IMR-90 (cell line): Measurements from ENCODE around the gene ATPAF1. TPM values are rescaled to one million over a fixed set of nuclear protein-coding genes. Genes with fewer than 3 reads are reported as not detected.

Experiments used
- ATAC-seq: fragments of 200-7000 bp; cut with Tn5 transposase; 2 replicates; pipeline ENCODE4 v1.9.1; 2020; ENCODE audit warnings: low read depth, mild to moderate bottlenecking, moderate library complexity
- BruUV-seq: library from RNA; stranded (reverse); fragments of 400-500 nt; replicated peaks from 2 replicates; lab custom pipeline; 2021; lab: Mats Ljungman, UMichigan
- CTCF ChIA-PET: fragments of 300-600 bp; formaldehyde crosslinking; extraction: SDS; loops from one replicate; lab custom pipeline; 2021; ENCODE audit warnings: antibody characterized with exemption; lab: Yijun Ruan, JAX
- POLR2A ChIA-PET: fragments of 300-600 bp; sonication (Branson Sonifier 250); formaldehyde crosslinking; loops from one replicate; lab custom pipeline; 2022; ENCODE audit warnings: antibody characterized with exemption; ENCODE audit not compliant: unreplicated experiment; lab: Charles Lee
- DNase-seq: peaks from one replicate; pipeline ENCODE4 v3.0.0; 2013
- H2AFZ ChIP-seq: replicated peaks from 2 replicates; pipeline ENCODE3; 2013; ENCODE audit warnings: low read length, mild to moderate bottlenecking; ENCODE audit not compliant: poor library complexity
- H2AK5ac ChIP-seq: 2 replicates; pipeline ENCODE4 v1.6.1; 2013; ENCODE audit warnings: low read depth, low read length, inconsistent platforms
- H2AK9ac ChIP-seq: replicated peaks from 2 replicates; pipeline ENCODE3; 2013; ENCODE audit warnings: mild to moderate bottlenecking, low read depth, low read length, moderate library complexity; ENCODE audit not compliant: poor library complexity
- H2BK120ac ChIP-seq: 2 replicates; pipeline ENCODE4 v1.6.1; 2013; ENCODE audit warnings: low read depth, low read length, inconsistent platforms
- H2BK15ac ChIP-seq: 3 replicates; pipeline ENCODE4 v1.6.1; 2013; ENCODE audit warnings: low read depth, low read length, inconsistent platforms
- H2BK20ac ChIP-seq: 2 replicates; pipeline ENCODE4 v1.6.1; 2013; ENCODE audit warnings: low read depth, mild to moderate bottlenecking, inconsistent platforms, low read length, moderate library complexity
- H2BK5ac ChIP-seq: 2 replicates; pipeline ENCODE4 v1.6.1; 2013; ENCODE audit warnings: mild to moderate bottlenecking, low read depth, low read length, inconsistent platforms; ENCODE audit not compliant: poor library complexity, severe bottlenecking
- H3K14ac ChIP-seq: replicated peaks from 2 replicates; pipeline ENCODE4 v1.6.1; 2013; ENCODE audit warnings: low read depth, low read length, inconsistent platforms
- H3K18ac ChIP-seq: 2 replicates; pipeline ENCODE4 v1.6.1; 2013; ENCODE audit warnings: low read depth, low read length, control low read depth
- H3K23ac ChIP-seq: 2 replicates; pipeline ENCODE4 v1.6.1; 2013; ENCODE audit warnings: low read depth, low read length, inconsistent platforms
- H3K27ac ChIP-seq: 2 replicates; pipeline ENCODE4 v1.5.1; 2013; ENCODE audit warnings: mild to moderate bottlenecking, control low read depth, low read length; ENCODE audit not compliant: insufficient read depth
- H3K27me3 ChIP-seq: 2 replicates; pipeline ENCODE4 v1.6.1; 2013; ENCODE audit warnings: low read length; ENCODE audit not compliant: control insufficient read depth, insufficient read depth
- H3K36me3 ChIP-seq: 2 replicates; pipeline ENCODE4 v1.6.1; 2013; ENCODE audit warnings: low read length, mixed read lengths; ENCODE audit not compliant: control insufficient read depth, insufficient read depth
- H3K4ac ChIP-seq: 2 replicates; pipeline ENCODE4 v1.6.1; 2013; ENCODE audit warnings: low read depth, low read length, inconsistent platforms
- H3K4me1 ChIP-seq: 2 replicates; pipeline ENCODE4 v1.6.1; 2013; ENCODE audit warnings: low read length, mixed read lengths; ENCODE audit not compliant: control insufficient read depth, insufficient read depth
- H3K4me2 ChIP-seq: 2 replicates; pipeline ENCODE4 v1.6.1; 2013; ENCODE audit warnings: low read depth, mild to moderate bottlenecking, control low read depth, low read length, moderate library complexity
- H3K4me3 ChIP-seq: 2 replicates; pipeline ENCODE4 v1.5.1; 2013; ENCODE audit warnings: low read depth, mild to moderate bottlenecking, control low read depth, low read length, moderate library complexity; ENCODE audit not compliant: insufficient read depth
- H3K56ac ChIP-seq: 2 replicates; pipeline ENCODE4 v1.6.1; 2013; ENCODE audit warnings: low read length, inconsistent platforms; ENCODE audit not compliant: insufficient read depth; ENCODE audit errors: extremely low read depth
- H3K79me1 ChIP-seq, 2 experiments: 2 replicates each; pipeline ENCODE4 v1.6.1; 2013; ENCODE audit warnings: low read length in 2 of 2, inconsistent platforms in 1 of 2, low read depth in 1 of 2
- H3K9ac ChIP-seq: 2 replicates; pipeline ENCODE4 v1.6.1; 2013; ENCODE audit warnings: low read depth, low read length, control low read depth
- H3K9me1 ChIP-seq: 2 replicates; pipeline ENCODE4 v1.6.1; 2013; ENCODE audit warnings: low read length, inconsistent platforms; ENCODE audit not compliant: insufficient read depth
- H3K9me3 ChIP-seq: 2 replicates; pipeline ENCODE4 v1.6.1; 2013; ENCODE audit warnings: low read length; ENCODE audit not compliant: control insufficient read depth, insufficient read depth
- H4K20me1 ChIP-seq: 2 replicates; pipeline ENCODE4 v1.6.1; 2013; ENCODE audit warnings: low read length, inconsistent platforms; ENCODE audit not compliant: insufficient read depth
- H4K5ac ChIP-seq: 2 replicates; pipeline ENCODE4 v1.6.1; 2013; ENCODE audit warnings: mild to moderate bottlenecking, low read depth, low read length, control low read depth
- H4K8ac ChIP-seq, 2 experiments: 2 replicates each; pipeline ENCODE4 v1.6.1; 2013; ENCODE audit warnings: low read depth in 2 of 2, low read length in 2 of 2, control low read depth in 1 of 2, inconsistent platforms in 1 of 2
- H4K91ac ChIP-seq: 2 replicates; pipeline ENCODE4 v1.6.1; 2013; ENCODE audit warnings: low read depth, low read length, inconsistent platforms; ENCODE audit not compliant: insufficient read depth
- CHD1 ChIP-seq: IDR thresholded peaks from 2 replicates; pipeline ENCODE4 v1.6.1; 2012; ENCODE audit warnings: low read depth, low read length, improper control_type of control experiment
- RCOR1 ChIP-seq: IDR thresholded peaks from 2 replicates; pipeline ENCODE4 v1.6.1; 2012; ENCODE audit warnings: mild to moderate bottlenecking, low read length, improper control_type of control experiment; ENCODE audit not compliant: insufficient replicate concordance
- WGBS, 2 experiments: methylation state at CpG; one replicate each; pipeline versions ENCODE4 v1.1.5 to v1.1.7; 2013; ENCODE audit warnings: missing lambda C conversion rate in 2 of 2; ENCODE audit not compliant: insufficient read length in 1 of 2; ENCODE audit errors: extremely low coverage in 2 of 2; 5-methylcytosine and 5-hydroxymethylcytosine counted together
- dilution Hi-C: fragments of 300-500 bp; cut with HindIII; formaldehyde crosslinking; loops from one replicate; pipeline ENCODE4 v1.14.3; 2018; ENCODE audit warnings: low sequenced_read_pairs; ENCODE audit not compliant: unreplicated experiment
- in situ Hi-C: fragments of 300-500 bp; cut with MboI; formaldehyde crosslinking; loops from 3 replicates; pipeline ENCODE4 v1.14.3; 2019; ENCODE audit warnings: low sequenced_read_pairs, inconsistent platforms, mixed read lengths
- intact Hi-C: fragments of 100-400 bp; cut with micrococcal nuclease; formaldehyde crosslinking; loops from 2 replicates; pipeline ENCODE4 v1.10.0; 2022
- polyA plus RNA-seq, 3 experiments: library from polyadenylated mRNA; depleted of rRNA; stranded (reverse); fragments of >200 nt; gene quantifications; 2 replicates each; pipeline ENCODE4 v1.2.3, GENCODE V29; 2012; ENCODE audit warnings: low replicate concordance in 1 of 3
- total RNA-seq: library from RNA; depleted of rRNA; stranded (reverse); fragments of >200 nt; gene quantifications from 2 replicates; pipeline ENCODE4 v1.2.3, GENCODE V29; 2012

The ATPAF1 gene
- total and polyA plus RNA-seq, 2 of the 4 experiments (the other 2 are of a cell fraction), result 55.5 to 80.3 TPM

DNA sequence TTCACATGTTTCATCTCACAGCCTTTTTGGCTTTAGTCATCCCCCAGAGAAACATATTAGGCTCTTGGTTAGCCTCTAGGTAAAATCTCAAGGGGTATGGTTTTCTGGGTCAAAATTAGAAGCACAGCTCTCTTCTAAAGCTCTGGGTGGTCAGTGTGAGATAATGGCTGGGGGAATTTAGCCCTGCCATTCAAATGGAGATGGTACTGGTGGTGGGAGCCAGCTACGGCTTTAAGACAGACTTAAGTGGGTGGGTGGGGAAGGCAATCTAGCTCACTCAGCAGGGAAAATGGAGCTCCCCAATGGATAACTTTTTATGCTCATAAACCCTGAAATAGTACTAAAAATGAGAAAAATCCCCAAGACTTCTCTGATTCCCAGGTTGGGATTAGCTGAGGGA lies 9.2 kb upstream of the ATPAF1 start:
- H3K36me3 ChIP-seq, result peaks cover 25% of the 10 kb centered on the region
- H3K4ac ChIP-seq, result no peak overlapping the region
- no peak overlapping the region for H3K4me3 ChIP-seq
- no peak overlapping the region for H2BK5ac ChIP-seq
- no peak overlapping the region for H3K18ac ChIP-seq
- no peak overlapping the region for H2BK15ac ChIP-seq
- H2BK20ac ChIP-seq, result no peak overlapping the region
- no peak overlapping the region for H3K56ac ChIP-seq
- in situ Hi-C loops (no loop called here), dilution Hi-C loops (no loop called here), intact Hi-C loops (no loop called here)
- peaks cover 14% of the 10 kb centered on the region for H3K9me1 ChIP-seq
- DNase-seq (no peak), ATAC-seq (no peak)
- no peak overlapping the region for H2AFZ ChIP-seq
- ChIA-PET POLR2A (no interaction called here), CTCF (interaction anchor here (1.0 kb wide), 1 partner anchor 9 kb away, joined by 3 read pairs; no protein-coding TSS in a partner anchor)
- no peak overlapping the region for H2BK120ac ChIP-seq
- H3K27ac ChIP-seq, result no peak overlapping the region
- H4K20me1 ChIP-seq, result no peaks in the 10 kb centered on the region
- TSS peak; percentile 58 for BruUV-seq
- H3K4me2 ChIP-seq, result no peak overlapping the region
- H4K91ac ChIP-seq, result no peak overlapping the region
- H4K5ac ChIP-seq, result no peak overlapping the region
- no peak overlapping the region for H3K9ac ChIP-seq
- no peak overlapping the region for H2AK9ac ChIP-seq
- TF ChIP-seq CHD1 (no peak), RCOR1 (no peak)
- H3K14ac ChIP-seq, result no peak overlapping the region
- no peak overlapping the region for H3K23ac ChIP-seq
- no peaks in the 10 kb centered on the region for H3K9me3 ChIP-seq
- no peak overlapping the region for H2AK5ac ChIP-seq
- peaks cover 2% of the 10 kb centered on the region; the same call in 1 of the 2 replicates for H3K4me1 ChIP-seq
- H3K79me1 ChIP-seq, result no peaks in the 10 kb centered on the region; a peak in 2 of 4 replicates
- no CpG with 5 or more reads among the region's 1 CpG for WGBS, 2 experiments
- H4K8ac ChIP-seq, result no peak overlapping the region
- H3K27me3 ChIP-seq, result no peaks in the 10 kb centered on the region
